ENCODE results near the gene PEAR1. TPM values are rescaled to one million over a fixed set of nuclear protein-coding genes. Genes with fewer than 3 reads are reported as not detected.

Gene PEAR1
- total RNA-seq, 1 experiment from 2014 or later: 0.39 TPM

DNA sequence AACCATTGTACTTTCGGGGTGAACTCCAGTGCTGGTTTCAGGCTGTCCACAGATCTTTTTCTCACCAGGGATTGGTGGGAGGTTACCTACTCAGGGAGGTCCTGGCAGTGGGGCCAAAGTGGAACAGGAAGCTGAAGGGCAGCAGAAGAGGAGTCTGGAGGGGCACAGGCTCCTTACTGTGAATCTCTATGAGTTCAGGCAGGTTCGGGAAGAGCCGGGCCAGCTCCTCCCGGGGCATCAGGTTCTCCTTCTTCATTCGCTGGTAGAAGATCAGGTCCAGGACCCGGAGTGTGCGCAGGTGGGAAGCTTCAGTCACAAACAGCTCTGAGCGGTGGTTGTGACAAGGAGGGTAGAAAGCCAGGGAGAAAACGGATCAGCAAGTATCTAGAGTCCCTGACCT lies 53.6 kb downstream of the PEAR1 start:
- H3K36me3 Mint-ChIP-seq (ENCODE audit: insufficient read depth in 1 of 3, low read depth in 3 of 3): peaks cover 60 to 96% (median 91%) of the 10 kb centered on the region in 3 experiments

More for the DNA sequence above, 53.6 kb downstream of the PEAR1 start:
- Histone ChIP-seq H2BK15ac (ENCODE audit: low read depth, low read length) (no peak overlapping the region), H2AFZ (ENCODE audit: low read length) (no peak overlapping the region), H2BK120ac (ENCODE audit: low read depth, low read length, poor library complexity, severe bottlenecking) (no peak overlapping the region), H3K23me2 (ENCODE audit: insufficient read length, low read depth, low read length, poor library complexity, severe bottlenecking) (no peaks in the 10 kb centered on the region), H4K20me1 (ENCODE audit: control insufficient read depth, insufficient read depth, insufficient read length) (no peaks in the 10 kb centered on the region), H2BK12ac (ENCODE audit: insufficient read length, low read depth, low read length) (no peak overlapping the region), H2BK20ac (ENCODE audit: low read depth, low read length, poor library complexity, severe bottlenecking) (no peak overlapping the region), H3K9me3 (ENCODE audit: control insufficient read depth, low read depth, low read length) (no peaks in the 10 kb centered on the region), H3K27ac (ENCODE audit: insufficient read length, low read depth, low read length) (no peak overlapping the region), H3K4me2 (ENCODE audit: insufficient read depth, insufficient read length, low read length) (no peak overlapping the region), H3K79me2 (ENCODE audit: insufficient read depth, low read length) (no peaks in the 10 kb centered on the region), H3K4ac (ENCODE audit: low read depth, low read length) (no peak overlapping the region), H3K27me3 (ENCODE audit: insufficient read depth, low read length) (no peaks in the 10 kb centered on the region), H3K18ac (ENCODE audit: insufficient read length, low read depth, low read length) (no peak overlapping the region), H3T11ph (ENCODE audit: low read length) (no peak overlapping the region), H3K9ac (ENCODE audit: extremely low read depth, insufficient read length, low read length) (no peak overlapping the region), H4K8ac (replicated peaks; ENCODE audit: insufficient read length, low read depth, low read length) (no peak overlapping the region), H3K23ac (ENCODE audit: insufficient read length, low read depth, low read length) (no peak overlapping the region), H4K5ac (ENCODE audit: insufficient read length, low read depth, low read length) (no peak overlapping the region), H3K79me1 (ENCODE audit: insufficient read depth, low read depth, low read length, poor library complexity, severe bottlenecking) (no peaks in the 10 kb centered on the region), H3K56ac (ENCODE audit: insufficient read length, low read depth, low read length) (no peak overlapping the region), H3K4me1 (ENCODE audit: insufficient read depth, low read length) (no peaks in the 10 kb centered on the region), H3K14ac (ENCODE audit: insufficient read depth, low read length) (no peak overlapping the region), H2BK5ac (ENCODE audit: insufficient read length, low read length) (no peak overlapping the region), H2AK5ac (ENCODE audit: insufficient read length, low read length) (no peak overlapping the region), H4K91ac (ENCODE audit: insufficient read length, low read depth, low read length) (no peak overlapping the region)
- H3K4me1 Mint-ChIP-seq: peaks cover 3 to 4% of the 10 kb centered on the region in 2 experiments; a peak in 3 of 4 replicates
- no peak for DNase-seq
- no peaks in the 10 kb centered on the region for H3K9me3 Mint-ChIP-seq
- H3K27ac Mint-ChIP-seq: no peak overlapping the region
- H3K4me3 Mint-ChIP-seq: no peak overlapping the region
- TF ChIP-seq, protein P1, sequence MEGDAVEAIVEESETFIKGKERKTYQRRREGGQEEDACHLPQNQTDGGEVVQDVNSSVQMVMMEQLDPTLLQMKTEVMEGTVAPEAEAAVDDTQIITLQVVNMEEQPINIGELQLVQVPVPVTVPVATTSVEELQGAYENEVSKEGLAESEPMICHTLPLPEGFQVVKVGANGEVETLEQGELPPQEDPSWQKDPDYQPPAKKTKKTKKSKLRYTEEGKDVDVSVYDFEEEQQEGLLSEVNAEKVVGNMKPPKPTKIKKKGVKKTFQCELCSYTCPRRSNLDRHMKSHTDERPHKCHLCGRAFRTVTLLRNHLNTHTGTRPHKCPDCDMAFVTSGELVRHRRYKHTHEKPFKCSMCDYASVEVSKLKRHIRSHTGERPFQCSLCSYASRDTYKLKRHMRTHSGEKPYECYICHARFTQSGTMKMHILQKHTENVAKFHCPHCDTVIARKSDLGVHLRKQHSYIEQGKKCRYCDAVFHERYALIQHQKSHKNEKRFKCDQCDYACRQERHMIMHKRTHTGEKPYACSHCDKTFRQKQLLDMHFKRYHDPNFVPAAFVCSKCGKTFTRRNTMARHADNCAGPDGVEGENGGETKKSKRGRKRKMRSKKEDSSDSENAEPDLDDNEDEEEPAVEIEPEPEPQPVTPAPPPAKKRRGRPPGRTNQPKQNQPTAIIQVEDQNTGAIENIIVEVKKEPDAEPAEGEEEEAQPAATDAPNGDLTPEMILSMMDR (conservative IDR thresholded peaks at IDR 0.05): no peak
- H3K27me3 Mint-ChIP-seq (ENCODE audit: low read depth): no peaks in the 10 kb centered on the region; the same call in 1 of the 2 replicates
- WGBS (ENCODE audit: extremely low coverage, insufficient read length, low lambda C conversion rate): no CpG with 5 or more reads among the region's 9 CpGs
